GM18507 (cell line): ENCODE measurements around the gene EPYC.

Experiments used
- DNase-seq: peaks from one replicate; pipeline ENCODE4 v3.0.0; 2011; ENCODE audit warnings: low read depth; ENCODE audit not compliant: insufficient read length; ENCODE audit errors: extremely low spot score
- FAIRE-seq: peaks from 2 replicates; lab custom pipeline; 2011; peaks lifted over from hg19 to GRCh38; lab: Jason Lieb, UNC

Gene EPYC

DNA sequence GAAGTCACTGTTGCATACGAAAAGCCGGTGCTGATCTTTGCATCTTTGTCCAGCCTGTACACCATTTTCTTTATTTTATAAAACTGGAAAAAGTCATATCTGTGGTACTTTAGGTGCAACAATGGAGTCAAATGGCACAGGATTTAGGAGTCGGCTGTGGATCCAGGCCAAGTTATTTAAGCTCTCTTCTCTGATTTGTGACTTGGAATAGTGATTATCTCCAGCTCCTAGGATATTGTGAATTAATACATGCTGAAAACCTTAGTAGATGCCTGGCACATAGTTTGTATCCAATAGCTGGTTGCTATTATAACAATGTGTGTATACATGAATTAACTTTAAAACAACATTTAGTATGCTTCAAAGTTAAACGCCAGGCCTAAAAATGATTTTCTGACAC is 43.6 kb downstream of the EPYC start:
- no peak for FAIRE-seq
- DNase-seq, result no peak

DNA sequence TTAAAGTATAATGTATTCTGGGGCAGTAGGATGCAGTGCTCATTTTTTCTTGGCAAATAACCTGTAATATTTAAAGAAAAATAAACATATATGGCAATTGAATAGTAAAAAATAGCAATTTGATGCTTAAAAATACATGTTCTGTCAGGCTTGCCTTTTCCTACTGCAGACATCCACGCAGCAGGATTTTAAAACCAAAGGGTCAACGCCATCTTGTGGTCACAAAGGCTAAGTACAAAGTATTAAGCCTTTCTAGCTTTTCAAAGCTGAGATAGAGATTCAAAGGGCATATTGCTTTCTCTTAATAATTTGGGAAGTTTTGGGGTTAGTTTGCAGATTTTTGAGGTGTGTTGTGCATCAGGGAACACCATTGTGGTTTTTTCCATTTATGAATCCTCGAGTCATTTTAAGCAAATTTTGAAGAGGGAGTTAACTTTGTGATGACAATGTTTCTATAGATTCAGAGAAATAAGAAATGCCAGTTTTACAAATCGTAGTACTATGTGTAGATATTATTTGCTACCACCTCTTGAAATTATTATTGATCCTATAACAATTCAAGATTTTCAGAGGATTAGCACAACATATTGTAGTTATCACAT is 45.1 kb downstream of the EPYC start:
- no peak for DNase-seq

DNA sequence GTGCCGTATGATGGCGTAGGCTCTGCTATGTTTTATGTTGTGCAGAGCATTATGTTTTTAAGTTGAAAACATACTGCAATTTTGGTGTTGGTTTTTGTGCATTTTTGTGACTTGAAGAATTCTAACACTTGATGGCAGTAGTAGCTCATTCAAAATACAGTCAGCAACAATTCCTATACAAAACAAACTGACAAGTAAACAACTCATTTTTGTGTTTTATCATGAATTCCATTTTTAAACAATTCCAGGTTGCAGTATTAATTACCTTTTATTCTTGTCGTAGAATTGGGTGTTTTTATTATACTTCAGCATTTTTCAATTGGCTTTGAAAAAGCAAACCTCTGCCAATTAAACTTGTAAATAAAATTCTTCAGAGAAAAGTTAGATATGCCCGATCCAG is 45.7 kb downstream of the EPYC start:
- no peak for FAIRE-seq
- no peak for DNase-seq

More for the DNA sequence above, 45.1 kb downstream of the EPYC start:
- peak; percentile 68 for FAIRE-seq

DNA sequence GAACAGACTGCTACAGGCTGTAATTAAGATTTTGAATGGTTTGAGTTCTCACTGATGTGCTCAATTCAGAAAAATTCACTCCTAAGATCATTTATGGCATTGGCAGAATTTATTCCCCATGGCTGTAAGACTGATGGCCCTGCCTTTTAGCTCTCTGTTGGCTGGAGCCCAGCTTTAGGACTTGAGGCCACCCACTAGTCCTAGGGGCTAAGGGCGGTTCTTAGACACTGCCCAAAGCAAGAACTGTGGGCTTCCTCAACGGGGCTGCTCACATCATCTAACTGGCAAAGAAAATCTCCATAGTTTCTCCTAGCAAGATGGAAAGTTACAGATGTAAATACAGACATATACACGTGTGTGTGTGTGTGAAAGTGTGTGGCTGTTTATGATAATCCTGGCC is 46.4 kb downstream of the EPYC start:
- DNase-seq, result no peak
- no peak for FAIRE-seq

DNA sequence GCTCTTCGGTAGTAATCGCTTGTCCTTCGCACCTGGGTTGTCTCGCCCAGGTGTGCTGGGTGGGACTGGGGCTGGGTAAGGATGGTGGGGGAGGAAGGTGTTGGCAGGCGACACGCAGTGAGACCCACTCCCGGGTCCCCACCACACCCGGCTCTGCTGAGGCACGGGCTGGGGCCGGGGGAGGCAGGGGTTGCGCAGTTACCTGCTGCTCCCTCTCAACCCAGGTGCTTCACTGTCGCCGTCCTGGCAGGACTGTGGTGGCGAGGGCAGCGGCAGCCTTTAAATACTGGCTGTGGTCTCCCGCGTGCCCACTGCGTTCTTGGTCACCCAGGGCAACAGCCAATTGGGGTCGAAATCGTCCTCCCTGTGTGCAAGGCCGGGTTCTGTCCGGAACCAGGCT is 49.9 kb downstream of the EPYC start, which contains the start of gene CCER1:
CCER1 (minus strand) TSS at position 256 of the 400 bp plus-strand sequence. CDS start 434 bp downstream, outside the sequence.
- no peak for FAIRE-seq

DNA sequence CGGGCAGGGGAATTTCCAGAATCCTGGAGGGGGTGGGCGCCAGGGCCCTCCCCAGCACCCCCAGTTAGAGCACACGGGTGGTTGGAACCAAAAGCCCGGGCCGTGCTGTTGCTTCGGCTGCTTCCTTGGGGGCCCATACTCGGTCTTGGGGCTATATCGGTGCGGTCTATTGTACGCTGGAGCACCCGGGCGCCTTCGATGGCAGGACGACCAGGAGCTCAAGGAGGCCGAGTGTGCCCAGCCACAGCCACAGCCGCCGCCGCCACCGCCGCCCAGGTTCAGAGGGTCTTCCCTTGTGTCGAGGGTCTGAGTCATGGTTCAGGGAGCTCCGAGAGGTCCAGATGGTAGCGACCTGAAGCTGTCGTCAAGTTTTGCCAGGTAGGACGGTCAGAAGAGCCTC is 50.3 kb downstream of the EPYC start:
- no peak for DNase-seq
- no peak for FAIRE-seq

More for the DNA sequence above, 49.9 kb downstream of the EPYC start, which contains the start of gene CCER1:
- DNase-seq, result no peak

DNA sequence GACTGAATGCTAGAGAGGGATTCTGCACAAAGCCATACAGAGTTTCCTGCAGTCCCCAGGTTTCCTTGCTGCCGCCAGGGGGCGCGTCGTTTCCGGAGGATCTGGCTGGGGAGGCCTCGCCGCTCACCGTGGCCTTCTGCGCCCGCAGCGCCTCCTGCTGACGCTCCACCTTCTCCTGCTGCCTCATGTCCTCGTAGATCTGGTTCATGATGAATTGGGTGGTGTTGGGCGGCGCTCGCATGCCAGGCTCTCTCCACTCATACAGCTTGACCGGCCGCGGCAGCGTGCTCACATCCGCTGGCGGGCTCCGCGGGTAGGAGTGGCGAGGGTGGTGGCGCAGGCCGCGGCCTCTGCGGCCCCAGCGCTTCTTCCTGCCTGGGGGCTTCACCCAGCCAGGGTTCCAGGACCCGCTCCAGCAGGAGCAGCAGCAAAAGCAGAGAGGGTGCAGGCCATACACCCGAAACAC is 50.8 kb downstream of the EPYC start:
- FAIRE-seq, result no peak

DNA sequence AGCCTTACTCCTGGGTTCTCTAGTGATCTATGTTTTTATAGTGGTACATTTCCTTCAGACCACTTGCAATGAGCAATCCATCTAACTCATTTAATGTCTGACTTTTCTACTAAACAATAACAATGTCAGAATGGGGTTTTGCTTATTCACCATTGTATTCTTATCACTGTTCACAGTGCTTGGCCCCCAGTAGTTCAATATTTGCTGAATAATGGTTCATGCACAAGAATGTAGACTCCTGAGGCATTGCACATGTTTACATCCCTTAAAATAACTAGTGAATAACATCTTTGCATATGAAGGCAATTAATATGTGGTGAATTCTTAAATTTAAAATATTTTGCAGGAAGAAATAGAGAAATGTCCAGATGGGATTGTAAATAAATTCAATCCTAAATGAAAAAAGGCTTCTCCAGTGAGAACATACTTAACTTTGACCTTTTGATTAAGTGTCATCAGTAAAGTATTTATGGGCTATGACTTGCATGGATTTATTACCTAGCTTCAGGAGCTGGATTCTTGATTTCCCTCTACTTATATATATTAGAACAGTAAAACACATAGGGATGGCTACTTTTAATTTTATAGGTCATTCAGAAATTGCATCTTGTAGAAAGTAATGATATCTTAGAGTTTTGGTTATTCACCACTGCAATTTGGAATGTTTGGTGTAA is 53.2 kb downstream of the EPYC start:
- DNase-seq (no peak), FAIRE-seq (no peak)

More for the DNA sequence above, 50.8 kb downstream of the EPYC start:
- no peak for DNase-seq

DNA sequence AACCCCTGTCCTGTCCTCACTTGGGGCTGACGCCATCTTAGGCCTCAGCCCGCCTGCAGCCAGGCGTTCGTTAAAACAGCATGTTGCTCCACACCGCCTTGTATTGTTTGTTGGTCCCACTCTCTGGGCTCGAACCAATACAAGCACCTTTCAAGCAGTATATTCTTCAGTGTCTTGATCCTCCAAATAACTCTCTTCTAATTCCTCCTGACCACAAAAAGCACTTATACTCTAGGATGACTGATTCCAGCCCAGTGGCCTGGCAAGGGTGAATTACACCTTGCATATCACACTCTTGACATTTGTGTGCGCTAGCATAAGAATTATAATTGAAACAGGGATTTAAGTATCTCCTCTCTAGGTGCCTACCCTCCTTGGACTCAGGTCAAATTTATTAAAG is 56.9 kb downstream of the EPYC start:
- no peak for DNase-seq
- no peak for FAIRE-seq

DNA sequence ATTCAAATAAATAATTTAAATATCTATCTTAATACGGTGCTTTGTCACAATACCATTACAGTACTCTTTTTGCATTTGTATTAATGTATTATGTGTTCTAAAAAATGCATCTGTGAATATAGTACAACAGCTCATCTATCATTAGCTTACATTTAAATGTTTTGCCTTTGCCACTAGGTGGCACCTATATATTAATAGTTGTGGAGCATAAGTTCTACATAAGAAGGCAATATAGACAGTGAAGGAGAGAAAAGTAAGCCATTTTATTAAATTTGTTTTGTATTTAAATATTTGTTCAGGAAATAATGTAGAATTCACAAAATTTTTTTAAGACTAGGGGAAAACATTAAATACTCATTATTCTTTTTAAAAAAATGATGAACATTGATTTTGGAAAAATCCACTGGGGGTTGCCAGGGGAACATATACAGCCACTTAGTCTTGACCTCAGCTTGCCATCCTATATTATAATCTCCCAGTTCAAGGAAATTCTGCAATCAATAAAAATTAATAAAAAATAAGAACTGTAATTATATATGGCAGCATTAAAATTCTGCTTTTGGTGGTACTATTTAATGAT is 59.6 kb downstream of the EPYC start:
- DNase-seq (no peak), FAIRE-seq (peak; percentile 62)

DNA sequence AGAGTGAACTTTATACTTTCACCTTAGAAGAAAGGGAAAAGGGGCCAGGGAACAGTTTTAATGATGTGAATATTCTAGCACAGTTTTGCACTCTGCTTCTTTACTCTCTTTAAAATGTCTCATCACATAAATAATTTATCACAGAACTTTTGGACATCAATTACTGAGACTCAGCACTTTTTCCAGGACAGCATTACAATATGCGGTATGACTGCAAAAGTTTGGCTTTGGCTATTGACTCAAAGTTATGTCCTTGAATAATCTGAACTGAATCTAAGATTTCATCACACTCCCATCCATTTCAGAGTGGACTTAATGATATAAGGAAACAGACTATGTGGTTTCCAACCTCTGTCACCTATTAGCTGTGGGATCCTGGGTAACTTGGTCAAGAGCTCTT is 61.5 kb downstream of the EPYC start:
- no peak for FAIRE-seq

DNA sequence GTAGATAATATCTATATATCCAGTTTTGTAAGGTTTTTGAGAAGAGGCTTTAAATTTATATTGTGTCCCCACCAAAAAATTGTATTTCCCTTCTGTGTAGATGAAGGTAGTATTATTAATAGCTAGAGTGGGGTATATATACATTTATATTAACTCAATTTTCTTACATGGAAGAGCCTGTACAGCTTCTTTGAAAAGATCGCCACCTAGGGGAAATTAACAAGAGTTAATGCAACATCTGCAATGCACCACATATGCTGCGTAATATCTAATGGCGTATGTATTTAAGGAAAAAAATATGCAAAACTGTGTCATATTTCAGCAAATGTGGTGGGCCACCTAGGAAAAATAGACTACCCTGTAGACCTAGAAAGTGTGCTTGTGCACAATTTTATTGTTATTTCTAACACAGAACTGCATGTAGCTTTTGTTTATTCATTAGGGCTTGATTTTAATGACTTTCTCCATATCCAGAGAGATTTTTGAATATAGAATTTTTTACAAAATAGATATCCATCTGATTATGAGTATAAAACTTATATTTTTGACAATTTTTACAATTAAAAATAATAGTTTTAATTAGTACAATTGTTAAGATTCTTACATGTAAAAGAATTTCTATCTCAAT is 63.8 kb downstream of the EPYC start:
- DNase-seq, result no peak

More for the DNA sequence above, 61.5 kb downstream of the EPYC start:
- DNase-seq, result no peak

DNA sequence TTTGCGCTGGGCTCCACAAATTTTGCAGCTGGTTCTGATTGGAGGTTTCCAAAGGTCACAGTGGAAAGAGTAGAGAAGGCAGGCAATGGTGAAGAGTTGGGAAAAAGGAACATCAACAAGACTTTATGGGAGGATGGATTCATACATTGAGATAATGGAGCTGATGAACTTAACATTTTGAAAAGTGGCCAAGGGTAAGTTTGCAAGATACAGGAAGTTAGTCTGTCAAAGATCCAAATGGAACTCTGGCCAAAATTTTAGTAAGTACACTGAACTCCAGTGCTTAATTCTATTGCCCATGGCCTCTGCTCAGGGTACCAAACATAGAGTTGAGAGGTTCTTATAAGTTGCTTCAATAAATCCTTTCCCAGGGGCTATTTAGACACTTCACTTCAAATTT is 65.4 kb downstream of the EPYC start:
- DNase-seq (no peak), FAIRE-seq (no peak)

More for the DNA sequence above, 63.8 kb downstream of the EPYC start:
- peak; percentile 55 for FAIRE-seq

DNA sequence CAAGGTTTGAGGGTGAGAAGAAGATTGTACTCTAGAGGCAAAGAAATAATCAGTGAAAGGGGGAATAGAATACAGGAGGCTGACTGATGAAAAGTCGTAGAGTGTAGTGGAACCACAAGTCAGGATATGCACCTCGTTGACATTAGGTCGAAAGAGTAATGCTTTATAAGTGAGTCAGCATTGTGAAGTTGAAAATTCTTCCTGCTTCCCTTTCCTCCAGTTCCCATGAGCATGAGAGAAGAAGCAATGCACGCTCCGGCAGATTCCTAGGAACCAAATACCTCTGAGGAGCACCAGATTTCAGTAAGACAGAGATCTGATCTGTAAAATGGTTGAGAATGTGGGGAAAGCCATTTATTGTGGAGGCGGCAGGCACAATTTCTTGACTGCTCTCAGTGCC is 66.3 kb downstream of the EPYC start:
- FAIRE-seq (no peak), DNase-seq (no peak)

DNA sequence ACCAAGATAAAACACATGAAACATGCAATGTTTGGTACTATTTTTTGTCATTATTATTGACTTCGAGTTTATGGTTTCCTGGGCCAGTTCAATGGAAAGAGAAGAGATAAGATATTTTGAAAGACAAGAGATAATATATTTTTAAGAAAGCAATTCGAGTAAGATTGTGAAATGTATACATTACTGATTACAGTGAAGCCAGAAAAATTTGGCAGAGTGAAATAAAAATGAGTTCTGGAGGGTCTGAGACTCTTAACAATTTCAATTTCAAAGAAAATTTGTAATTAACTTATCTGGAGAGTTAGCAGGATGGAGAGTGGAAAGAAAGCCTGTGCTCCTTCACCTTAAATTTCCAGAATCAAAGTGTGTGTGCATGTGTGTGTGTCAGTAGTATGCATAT is 67.1 kb downstream of the EPYC start:
- FAIRE-seq (no peak), DNase-seq (no peak)

DNA sequence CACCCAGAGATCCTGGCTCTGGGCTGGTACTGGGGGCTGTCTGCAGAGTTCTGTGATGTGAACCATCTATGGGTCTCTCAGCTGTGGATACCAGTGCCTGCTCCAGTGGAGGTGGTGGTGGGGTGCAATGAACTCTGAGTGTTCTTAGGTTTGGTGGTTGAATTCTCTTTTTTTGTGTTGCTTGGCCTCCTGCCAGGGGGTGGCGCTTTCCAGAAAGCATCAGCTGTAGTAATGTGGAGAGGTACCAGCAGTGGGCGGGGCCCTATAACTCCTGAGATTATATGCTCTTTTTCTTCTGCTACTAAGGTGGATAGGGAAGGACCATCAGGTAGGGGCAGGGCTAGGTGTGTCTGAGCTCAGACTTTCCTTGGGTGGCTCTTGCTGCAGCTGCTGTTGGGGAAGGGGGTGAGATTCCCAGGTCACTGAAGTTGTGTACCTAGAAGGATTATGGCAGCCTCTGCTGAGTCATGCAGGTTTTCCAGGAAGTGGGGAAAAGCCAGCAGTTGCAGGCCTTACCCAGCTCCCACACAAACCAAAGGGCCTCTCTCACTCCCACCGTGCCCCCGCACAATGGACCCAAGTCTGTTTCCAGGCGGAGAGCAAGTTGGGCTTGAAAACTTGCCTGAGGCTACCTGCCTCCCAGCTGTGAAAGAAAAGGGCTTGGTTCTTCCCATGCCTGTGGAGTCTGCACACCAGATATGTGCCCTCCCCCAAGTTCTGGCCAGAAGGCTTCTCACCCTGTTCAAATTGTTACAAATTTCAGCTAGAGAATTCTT is 68.4 kb downstream of the EPYC start:
- DNase-seq, result no peak
- FAIRE-seq, result no peak

DNA sequence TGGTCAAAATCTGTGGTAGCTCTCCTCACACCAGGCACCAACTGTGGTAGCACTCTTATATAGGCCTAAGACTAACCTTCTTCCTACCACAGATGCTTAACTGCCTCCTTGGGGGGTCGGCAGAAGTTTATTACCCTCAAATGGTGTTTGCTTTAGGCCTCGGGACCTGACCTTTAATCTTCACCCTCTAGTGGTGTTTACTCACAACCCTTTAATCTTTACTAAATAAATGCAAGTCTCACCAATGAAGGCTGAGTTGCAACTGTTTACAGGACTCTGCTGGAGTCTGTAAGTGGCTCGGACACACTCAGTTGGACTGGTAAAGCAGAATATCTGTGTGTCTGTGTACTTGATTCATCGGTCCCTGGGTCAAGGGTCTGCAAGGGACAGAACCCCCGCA is 79.2 kb downstream of the EPYC start:
- no peak for FAIRE-seq
- DNase-seq, result no peak

DNA sequence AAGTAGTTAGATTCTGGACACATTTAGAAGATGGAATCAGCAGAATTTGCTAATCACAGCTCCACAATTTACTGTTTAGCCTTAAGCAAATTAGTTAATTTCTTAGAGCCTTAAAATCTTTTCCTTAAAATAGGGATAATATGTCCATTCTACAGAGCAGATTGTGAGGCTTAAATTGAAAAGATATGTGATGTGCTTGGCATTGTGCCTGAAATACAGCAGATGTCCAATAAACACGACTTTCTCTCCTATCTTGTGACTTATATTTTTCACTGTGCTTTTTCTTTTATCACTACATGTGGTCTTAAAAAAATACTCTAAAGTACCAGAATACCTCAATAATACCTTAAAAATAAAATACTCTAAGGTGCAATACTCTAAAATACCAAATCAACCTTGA is 80.4 kb downstream of the EPYC start:
- FAIRE-seq, result no peak
- DNase-seq, result no peak

DNA sequence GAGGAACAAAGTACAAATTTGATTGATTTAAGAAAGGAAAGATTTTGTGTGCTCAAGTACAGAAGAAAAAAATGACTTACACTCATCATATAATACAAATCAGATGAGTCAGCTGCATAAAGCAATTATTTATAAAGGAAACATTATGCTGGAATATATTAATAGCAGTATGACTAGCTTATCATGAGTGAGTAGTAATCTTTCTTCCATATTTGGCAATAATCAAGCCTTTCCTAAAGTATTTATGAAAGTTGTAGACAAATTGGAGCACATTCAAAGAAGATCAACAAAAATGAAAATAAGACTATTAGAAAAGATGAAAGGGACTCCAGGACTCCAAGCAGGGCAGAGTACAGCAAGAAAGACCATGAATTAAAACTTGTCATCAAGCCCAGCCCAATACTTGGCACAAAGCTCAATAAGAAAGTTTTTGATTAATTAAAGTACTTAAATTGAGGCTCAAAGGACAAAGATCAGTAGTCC is 82.6 kb downstream of the EPYC start:
- no peak for DNase-seq
- no peak for FAIRE-seq

DNA sequence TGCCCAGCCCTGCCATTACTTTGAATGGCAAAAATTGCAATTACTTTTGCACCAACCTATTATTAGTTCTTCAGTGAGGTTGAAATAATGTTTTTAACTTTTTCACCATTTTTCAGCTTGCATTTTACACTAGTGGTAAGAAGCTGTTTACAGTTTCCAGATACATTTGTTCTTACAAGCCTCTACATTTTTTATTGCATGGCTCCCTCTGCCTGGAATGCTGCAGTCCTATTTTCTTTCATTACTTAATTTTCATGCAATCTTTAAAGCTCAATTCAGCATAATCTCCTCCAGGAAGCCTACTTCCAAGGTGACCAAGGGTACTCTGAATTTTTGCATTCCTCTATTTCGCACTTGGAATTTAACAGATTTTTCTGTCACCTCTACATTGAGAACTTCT is 83.2 kb downstream of the EPYC start:
- DNase-seq (no peak), FAIRE-seq (no peak)
